ENCODE measurements around the gene RBBP9.
A peak's percentile ranks its signal among the peaks of the same experiment; 100 is the strongest.
"Not testable (repeated sequence)": the region's sequence is repeated elsewhere in the genome, so short reads cannot be mapped to it uniquely, and the experiment has no call there.

The RBBP9 gene

GRCh38 chr20:18506744-18507143 lies 9.7 kb upstream of the RBBP9 start:
- DNase-seq (ENCODE audit: low read depth in 2 of 2, low spot score in 1 of 2): no peak

DNA sequence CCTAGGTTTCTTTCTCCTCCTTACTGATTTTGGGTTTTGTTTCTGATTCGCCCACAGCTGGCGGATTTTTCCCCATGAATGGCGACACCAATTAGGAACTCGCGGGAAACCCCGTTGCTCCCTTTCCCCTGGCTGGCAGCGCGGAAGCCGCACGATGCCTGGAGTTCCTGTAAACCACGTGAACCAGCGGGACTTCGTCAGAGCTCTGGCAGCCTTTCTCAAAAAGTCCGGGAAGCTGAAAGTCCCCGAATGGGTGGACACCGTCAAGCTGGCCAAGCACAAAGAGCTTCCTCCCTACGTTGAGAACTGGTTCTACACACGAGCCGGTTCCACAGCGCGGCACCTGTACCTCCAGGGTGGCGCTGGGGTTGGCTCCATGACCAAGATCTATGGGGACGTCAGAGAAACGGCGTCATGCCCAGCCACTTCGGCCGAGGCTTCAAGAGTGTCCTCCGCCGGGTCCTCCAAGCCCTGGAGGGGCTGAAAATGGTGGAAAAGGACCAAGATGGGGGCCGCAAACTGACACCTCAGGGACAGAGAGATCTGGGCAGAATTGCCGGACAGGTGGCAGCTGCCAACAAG lies 7.5 kb upstream of the RBBP9 start:
- no peak for DNase-seq (ENCODE audit: low read depth in 2 of 2, low spot score in 1 of 2)

DNA sequence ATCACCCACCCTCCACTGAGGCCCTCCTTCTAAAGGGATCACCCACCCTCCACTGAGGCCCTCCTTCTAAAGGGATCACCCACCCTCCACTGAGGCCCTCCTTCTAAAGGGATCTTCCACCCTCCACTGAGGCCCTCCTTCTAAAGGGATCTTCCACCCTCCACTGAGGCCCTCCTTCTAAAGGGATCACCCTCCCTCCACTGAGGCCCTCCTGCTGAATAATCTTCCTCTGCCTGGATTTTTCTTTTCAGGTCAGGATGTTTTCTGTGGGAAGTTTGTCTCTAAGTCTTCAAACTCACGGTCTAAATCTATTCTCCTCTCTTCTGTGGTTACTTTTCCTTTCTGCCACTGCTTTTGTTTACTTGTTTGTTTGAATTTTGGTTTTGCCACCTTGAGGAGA lies 4.6 kb upstream of the RBBP9 start:
- DNase-seq (ENCODE audit: low read depth in 2 of 2, low spot score in 1 of 2): not testable (repeated sequence)

- no peak for DNase-seq (ENCODE audit: low read depth in 2 of 2, low spot score in 1 of 2)
Measured at GRCh38 chr20:18497603-18498002, 578 bp upstream of the RBBP9 start.

DNA sequence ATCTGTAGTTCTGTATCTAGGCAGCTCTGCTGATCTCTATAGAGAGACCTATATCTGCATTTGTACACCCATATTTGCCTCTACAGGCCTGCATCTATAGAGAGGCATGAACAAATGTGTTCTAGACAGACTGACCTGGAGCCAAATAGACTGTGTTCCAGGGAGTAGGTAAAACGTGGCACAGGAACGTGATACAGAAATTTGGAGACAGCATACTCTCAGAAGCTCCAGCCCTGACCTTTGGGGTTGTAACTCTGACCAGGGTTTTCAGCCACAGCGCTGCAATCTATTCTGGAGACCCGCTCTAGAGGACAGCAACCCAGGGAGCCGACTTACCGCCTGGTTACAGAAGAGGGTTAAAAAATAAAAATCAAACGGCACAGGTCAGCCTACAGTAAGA lies 983 bp downstream of the RBBP9 start:
- no peak for DNase-seq (ENCODE audit: low read depth in 2 of 2, low spot score in 1 of 2)

GRCh38 chr20:18488301-18488700 lies 8.7 kb downstream of the RBBP9 start:
- DNase-seq (ENCODE audit: low read depth in 2 of 2, low spot score in 1 of 2): no peak

- no peak for DNase-seq (ENCODE audit: low read depth in 2 of 2, low spot score in 1 of 2)
Measured at GRCh38 chr20:18481596-18481995, 15.4 kb downstream of the RBBP9 start.

- DNase-seq (ENCODE audit: low read depth in 2 of 2, low spot score in 1 of 2): no peak
Measured at GRCh38 chr20:18477821-18478220, 19.2 kb downstream of the RBBP9 start.

DNA sequence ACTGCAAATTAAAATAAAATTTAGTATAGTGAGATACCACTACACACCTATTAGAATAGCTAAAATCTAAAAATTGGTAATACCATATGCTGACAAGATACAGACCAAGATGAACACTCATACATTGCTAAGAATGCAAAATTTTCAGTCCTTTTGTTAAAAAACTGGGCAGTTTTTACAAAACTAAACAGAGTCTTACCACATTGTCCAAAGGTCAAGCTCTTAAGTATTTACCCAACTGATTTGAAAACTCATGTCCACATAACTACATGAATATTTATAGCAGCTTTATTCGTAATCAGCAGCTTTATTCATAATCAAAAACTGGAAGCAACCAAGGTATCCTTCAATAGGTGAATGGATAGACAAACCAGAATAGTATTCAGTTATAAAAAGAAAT lies 19.8 kb downstream of the RBBP9 start:
- DNase-seq (ENCODE audit: low read depth in 2 of 2, low spot score in 1 of 2): no peak

DNA sequence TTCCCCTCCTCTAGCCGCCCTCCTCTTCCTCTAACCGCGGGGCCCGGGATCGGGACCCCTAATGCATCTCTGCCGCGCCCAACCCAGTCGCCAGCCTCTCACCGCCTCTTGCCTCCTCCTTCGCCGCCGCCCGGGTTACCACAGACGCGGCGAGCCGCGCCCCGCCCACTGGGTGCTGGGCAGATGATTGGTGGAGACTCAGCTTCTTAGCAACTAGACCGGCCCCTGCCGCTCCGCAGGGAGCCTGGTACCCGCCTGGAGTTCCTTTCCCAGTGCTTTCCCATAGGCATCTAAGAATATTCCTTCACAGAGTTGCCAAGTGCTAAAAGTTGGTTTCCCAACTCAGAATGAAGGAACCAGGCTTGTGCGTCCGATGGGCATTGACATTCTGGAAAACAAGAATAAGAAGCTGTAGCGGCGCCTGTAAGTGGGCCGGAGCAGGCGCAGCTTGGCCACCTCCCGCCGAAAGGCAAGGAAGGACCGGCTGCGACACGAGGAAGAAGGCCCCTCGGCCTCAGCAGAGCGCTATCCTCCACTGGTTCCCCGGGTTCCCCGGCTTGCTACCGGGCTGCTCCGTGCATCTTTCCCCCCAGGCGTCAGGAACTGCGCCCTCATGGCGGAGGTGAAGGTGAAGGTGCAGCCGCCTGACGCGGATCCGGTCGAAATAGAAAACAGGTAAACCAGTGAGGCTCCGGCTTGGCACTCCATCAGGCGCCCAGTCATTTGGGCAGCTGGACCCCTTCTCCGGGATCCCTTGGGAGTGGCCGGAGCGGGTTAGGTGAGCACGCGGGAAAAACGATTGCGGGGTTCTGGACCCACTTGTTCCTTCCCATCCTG lies 29.9 kb downstream of the RBBP9 start, which contains the start of the genes DZANK1 and POLR3F:
Gene DZANK1 (minus strand): TSS at position 137 of the 837 bp plus-strand sequence. CDS start 1,672 bp downstream, outside the sequence.
Gene POLR3F (plus strand): TSS at position 497 of the 837 bp plus-strand sequence. CDS start 117 bp downstream, at position 614.
- DNase-seq (ENCODE audit: low read depth in 2 of 2, low spot score in 1 of 2): peak; percentile 80 to 81

- DNase-seq (ENCODE audit: low read depth in 2 of 2, low spot score in 1 of 2): no peak
Measured at GRCh38 chr20:18466574-18466893, 30.5 kb downstream of the RBBP9 start.

DNA sequence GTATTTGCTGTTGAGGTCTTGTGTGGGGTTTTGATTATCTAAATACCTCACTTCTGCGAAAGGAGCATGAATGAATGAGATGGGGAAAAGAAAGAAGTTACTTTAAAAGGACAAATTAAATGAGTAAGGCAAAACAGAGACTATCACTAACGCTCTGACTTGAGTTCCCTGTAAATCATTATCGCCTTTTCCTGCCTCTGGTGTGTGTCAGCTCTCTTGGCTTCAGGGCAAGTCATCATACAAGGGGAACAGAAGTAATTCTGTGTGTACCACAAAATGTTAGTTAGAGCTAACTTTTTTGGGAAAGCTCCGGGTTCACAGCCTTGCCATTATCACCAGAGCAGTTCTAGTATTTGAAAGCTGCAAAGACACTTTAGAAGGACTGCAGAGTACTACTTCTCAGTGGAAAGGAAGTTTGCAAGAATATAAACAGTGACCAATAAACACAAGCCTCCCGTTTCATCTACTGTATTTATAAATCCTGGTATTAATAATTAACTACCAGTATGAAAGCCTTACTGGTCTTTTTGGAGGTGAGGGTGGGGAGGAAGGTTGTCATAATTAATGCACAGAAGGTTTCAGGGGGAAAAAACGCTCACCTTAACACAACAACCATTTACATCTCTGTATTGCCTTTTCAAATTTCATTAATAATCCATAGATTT lies 31.4 kb downstream of the RBBP9 start:
- DNase-seq (ENCODE audit: low read depth in 2 of 2, low spot score in 1 of 2): no peak

DNA sequence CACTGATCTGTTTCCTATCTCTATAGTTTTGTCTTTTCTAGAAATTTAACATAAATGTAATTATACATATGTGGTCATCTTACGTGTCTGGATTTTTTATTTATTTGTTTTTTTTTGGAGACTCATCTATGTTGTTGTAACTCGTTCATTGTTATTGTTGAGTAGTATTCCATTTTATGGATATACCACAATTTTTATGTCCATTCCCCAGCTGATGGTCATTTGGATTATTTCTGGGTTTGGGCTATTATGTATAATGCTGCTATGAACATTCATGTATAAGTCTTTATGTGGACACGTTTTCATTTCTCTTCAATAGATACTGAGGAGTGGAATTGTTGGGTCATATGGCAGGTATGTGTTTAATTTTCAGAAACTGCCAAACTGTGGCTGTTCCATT lies 40.4 kb downstream of the RBBP9 start:
- DNase-seq (ENCODE audit: low read depth in 2 of 2, low spot score in 1 of 2): no peak

DNA sequence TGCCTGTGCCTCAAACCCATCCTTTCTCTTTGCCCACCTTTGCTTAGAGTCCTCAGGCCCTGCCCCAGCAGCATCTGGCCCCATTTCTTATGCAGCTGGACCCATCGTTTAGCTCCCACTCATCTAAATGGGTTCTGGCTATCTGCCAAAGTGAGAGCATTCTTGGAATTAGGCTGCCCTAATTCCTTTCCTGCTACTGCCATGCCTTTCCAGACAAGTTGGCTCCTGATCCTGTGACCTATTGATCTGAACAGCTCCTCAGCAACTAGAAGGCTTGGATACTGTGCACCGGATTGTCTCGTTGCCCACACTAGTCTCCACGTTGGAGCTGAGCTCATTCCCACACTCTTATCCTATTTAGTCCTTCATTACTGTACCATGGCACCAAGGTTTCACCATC lies 53.1 kb downstream of the RBBP9 start:
- DNase-seq (ENCODE audit: low read depth in 2 of 2, low spot score in 1 of 2): no peak

DNA sequence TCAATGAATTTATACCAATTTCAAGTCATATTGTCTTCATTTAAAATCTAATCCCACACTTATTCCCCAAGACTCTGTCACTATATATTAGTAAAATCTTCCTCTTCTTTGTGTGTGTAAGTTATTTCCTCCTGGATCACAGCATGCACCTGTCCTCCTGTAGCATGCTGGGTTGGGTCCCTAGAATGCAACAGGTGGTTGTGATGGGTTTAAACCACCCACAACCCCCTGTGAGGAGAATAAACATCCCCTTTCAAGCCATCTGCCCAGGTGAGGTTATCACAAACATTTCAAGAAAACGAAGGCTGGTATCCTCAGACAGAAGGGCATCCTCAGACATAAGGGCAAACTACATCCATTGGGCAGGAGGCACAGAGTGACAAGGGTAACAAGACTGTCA lies 56.6 kb downstream of the RBBP9 start:
- no peak for DNase-seq (ENCODE audit: low read depth in 2 of 2, low spot score in 1 of 2)

- no peak for DNase-seq (ENCODE audit: low read depth in 2 of 2, low spot score in 1 of 2)
Measured at GRCh38 chr20:18436847-18437246, 60.2 kb downstream of the RBBP9 start.

Data from stimulated activated CD8-positive, alpha-beta memory T cell treated with anti-CD3 and anti-CD28 coated beads, Interleukin-4, amount 100 ng/mL, for 1 hour (primary cell).